Measurements from ENCODE around the gene LDB2.

LDB2 gene

GRCh38 chr4:16914208-16914607 lies 15.8 kb upstream of the LDB2 start:
- no peak overlapping the region for H3K27ac ChIP-seq (ENCODE audit: insufficient read depth, low read depth, low read length, poor library complexity, severe bottlenecking)
- no peaks in the 10 kb centered on the region for H3K27me3 ChIP-seq (ENCODE audit: control insufficient read depth, insufficient read depth, low read length, poor library complexity, severe bottlenecking)
- 62 to 89% methylated on average over 1 of the region's 1 CpG for WGBS, 2 experiments
- no peak overlapping the region for H3K4me3 ChIP-seq (ENCODE audit: insufficient read depth, low read depth, low read length)
- H3K4me1 ChIP-seq (ENCODE audit: control insufficient read depth, insufficient read depth, low read length), result no peaks in the 10 kb centered on the region
- H3K9me3 ChIP-seq (ENCODE audit: control insufficient read depth, low read length), result no peaks in the 10 kb centered on the region
- no peaks in the 10 kb centered on the region for H3K36me3 ChIP-seq (ENCODE audit: control insufficient read depth, insufficient read depth, low read length)

- WGBS, 2 experiments, result 91 to 97% methylated on average over 5 of the region's 5 CpGs
- no peaks in the 10 kb centered on the region for H3K4me1 ChIP-seq (ENCODE audit: control insufficient read depth, insufficient read depth, low read length)
- no peak overlapping the region for H3K4me3 ChIP-seq (ENCODE audit: insufficient read depth, low read depth, low read length)
- H3K9me3 ChIP-seq (ENCODE audit: control insufficient read depth, low read length), result no peaks in the 10 kb centered on the region
- no peaks in the 10 kb centered on the region for H3K36me3 ChIP-seq (ENCODE audit: control insufficient read depth, insufficient read depth, low read length)
- H3K27ac ChIP-seq (ENCODE audit: insufficient read depth, low read depth, low read length, poor library complexity, severe bottlenecking), result no peak overlapping the region
- no peaks in the 10 kb centered on the region for H3K27me3 ChIP-seq (ENCODE audit: control insufficient read depth, insufficient read depth, low read length, poor library complexity, severe bottlenecking)
Measured at GRCh38 chr4:16912896-16913295, 14.5 kb upstream of the LDB2 start.

DNA sequence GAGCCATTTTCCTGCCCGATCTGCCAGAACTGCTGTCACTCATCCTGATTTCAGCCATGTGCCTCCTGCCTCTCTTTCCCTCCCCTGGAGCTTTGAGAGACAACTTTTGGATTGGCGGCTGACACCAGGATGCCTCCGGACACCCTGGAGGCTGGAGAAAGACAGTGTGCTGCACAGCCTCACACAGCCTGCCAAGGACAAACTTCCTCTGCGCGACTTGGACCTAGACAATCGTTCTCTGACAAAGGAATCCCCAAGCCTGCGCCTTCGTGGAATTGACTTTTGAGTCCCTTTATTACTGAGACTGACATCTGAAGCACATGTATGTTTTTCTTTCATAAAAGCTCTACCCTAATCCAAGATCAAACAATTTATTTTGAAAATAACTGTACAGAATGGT lies 10.8 kb upstream of the LDB2 start:
- Histone ChIP-seq H3K36me3 (ENCODE audit: control insufficient read depth, insufficient read depth, low read length) (no peaks in the 10 kb centered on the region), H3K4me3 (ENCODE audit: insufficient read depth, low read depth, low read length) (no peak overlapping the region), H3K9me3 (ENCODE audit: control insufficient read depth, low read length) (no peaks in the 10 kb centered on the region), H3K27me3 (ENCODE audit: control insufficient read depth, insufficient read depth, low read length, poor library complexity, severe bottlenecking) (no peaks in the 10 kb centered on the region), H3K27ac (ENCODE audit: insufficient read depth, low read depth, low read length, poor library complexity, severe bottlenecking) (no peak overlapping the region), H3K4me1 (ENCODE audit: control insufficient read depth, insufficient read depth, low read length) (no peaks in the 10 kb centered on the region)
- 42 to 44% methylated on average over 8 of the region's 8 CpGs for WGBS, 2 experiments

DNA sequence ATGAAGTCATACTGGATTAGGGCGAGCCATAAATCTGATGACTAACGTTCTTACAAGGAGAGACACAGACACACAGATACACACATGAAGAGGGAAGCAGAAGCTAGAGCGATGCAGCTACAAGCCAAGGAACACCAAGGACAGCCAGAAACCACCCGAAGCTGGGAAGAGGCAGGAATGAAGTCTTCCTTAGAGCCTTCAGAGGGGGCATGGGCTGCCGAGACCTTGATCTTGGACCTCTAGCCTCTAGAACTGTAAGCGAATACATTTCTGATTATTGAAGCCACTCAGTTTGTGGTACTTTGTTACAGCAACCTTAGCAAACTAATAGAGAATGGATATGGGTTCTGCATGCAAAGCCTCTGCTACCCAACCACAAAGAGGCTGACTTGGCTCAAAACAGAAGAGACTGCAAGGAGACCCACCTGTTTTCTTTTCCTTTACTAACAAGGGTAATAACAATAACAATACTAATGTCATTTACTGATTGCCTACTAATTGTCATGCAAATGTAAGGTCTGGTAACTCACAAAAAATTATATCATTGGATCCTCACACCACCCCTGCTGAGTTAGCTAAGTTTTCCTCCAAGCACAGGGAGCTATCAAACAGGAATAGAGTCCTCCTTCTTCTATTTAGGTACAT lies 10.1 kb upstream of the LDB2 start:
- no peaks in the 10 kb centered on the region for H3K36me3 ChIP-seq (ENCODE audit: control insufficient read depth, insufficient read depth, low read length)
- no peaks in the 10 kb centered on the region for H3K4me1 ChIP-seq (ENCODE audit: control insufficient read depth, insufficient read depth, low read length)
- H3K27me3 ChIP-seq (ENCODE audit: control insufficient read depth, insufficient read depth, low read length, poor library complexity, severe bottlenecking), result no peaks in the 10 kb centered on the region
- H3K9me3 ChIP-seq (ENCODE audit: control insufficient read depth, low read length), result no peaks in the 10 kb centered on the region
- WGBS, 2 experiments, result 69 to 74% methylated on average over 6 of the region's 6 CpGs
- H3K4me3 ChIP-seq (ENCODE audit: insufficient read depth, low read depth, low read length), result no peak overlapping the region
- H3K27ac ChIP-seq (ENCODE audit: insufficient read depth, low read depth, low read length, poor library complexity, severe bottlenecking), result no peak overlapping the region

DNA sequence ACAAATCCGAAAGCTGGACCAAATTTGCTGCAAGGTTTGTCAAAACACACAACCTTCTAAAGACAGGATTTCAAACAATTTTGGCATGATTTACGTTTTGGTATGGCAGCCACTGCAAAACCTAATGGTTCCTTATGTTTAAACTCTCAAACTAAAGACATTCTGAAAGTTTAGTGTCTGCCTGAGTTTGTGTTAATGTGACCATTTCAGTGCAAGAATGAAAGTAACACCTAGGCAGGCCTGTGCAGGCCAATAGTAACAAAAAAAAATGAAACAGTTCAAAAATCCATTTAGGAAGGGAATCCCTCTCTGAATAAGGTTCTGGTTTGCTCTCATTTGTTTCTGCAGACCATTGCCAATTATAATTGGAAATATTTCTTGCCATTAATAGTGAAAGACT lies 1.9 kb upstream of the LDB2 start:
- WGBS, 2 experiments, result 20 to 29% methylated on average over 2 of the region's 2 CpGs
- Histone ChIP-seq H3K27me3 (ENCODE audit: control insufficient read depth, insufficient read depth, low read length, poor library complexity, severe bottlenecking) (no peaks in the 10 kb centered on the region), H3K4me1 (ENCODE audit: control insufficient read depth, insufficient read depth, low read length) (peaks cover 27% of the 10 kb centered on the region), H3K36me3 (ENCODE audit: control insufficient read depth, insufficient read depth, low read length) (no peaks in the 10 kb centered on the region), H3K4me3 (ENCODE audit: insufficient read depth, low read depth, low read length) (no peak overlapping the region), H3K27ac (ENCODE audit: insufficient read depth, low read depth, low read length, poor library complexity, severe bottlenecking) (no peak overlapping the region), H3K9me3 (ENCODE audit: control insufficient read depth, low read length) (no peaks in the 10 kb centered on the region)

DNA sequence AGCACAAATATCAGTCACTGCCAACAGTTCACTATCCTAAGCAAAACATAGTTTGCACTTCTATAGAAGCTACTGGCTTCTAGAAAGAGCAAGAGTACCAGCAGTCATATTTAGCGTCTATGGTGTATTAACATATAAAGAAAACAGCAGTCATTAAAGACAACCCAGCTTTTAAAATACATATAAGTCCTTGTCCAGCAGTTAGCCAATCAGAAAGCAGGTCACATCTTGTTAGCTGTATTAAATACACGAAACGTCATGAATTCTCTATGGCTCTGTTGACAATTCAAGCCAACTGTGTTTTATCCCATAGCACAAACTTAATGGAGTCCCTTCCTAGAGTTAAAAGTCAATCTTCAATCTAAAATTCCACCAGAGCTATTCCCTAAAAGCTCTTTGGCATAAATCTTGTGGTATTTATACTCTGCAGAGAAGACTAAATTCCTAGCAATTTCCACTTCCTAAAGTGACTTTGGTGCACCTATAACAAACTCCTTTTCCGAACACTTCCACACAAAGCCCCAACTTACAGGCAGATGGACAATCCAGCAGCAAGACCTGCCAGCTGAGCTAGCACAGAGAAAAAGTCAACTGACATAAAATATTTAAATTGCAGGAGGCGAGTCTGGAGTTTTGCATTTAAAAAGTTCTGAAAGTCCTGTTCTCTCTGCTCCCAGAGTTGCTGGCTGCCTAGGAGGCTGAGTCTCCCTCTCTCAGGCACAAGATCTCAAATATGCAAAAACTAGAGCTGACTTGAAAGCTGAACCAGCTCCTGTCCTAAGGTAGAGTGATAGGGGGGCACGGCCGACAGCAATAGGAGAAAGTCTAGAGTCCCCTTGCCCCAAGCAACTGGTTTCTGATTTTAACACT lies 1.3 kb downstream of the LDB2 start:
- no peak overlapping the region for H3K27ac ChIP-seq (ENCODE audit: insufficient read depth, low read depth, low read length, poor library complexity, severe bottlenecking)
- H3K4me3 ChIP-seq (ENCODE audit: insufficient read depth, low read depth, low read length), result peak overlapping the region; percentile 67
- peaks cover 47% of the 10 kb centered on the region for H3K4me1 ChIP-seq (ENCODE audit: control insufficient read depth, insufficient read depth, low read length)
- no peaks in the 10 kb centered on the region for H3K36me3 ChIP-seq (ENCODE audit: control insufficient read depth, insufficient read depth, low read length)
- H3K27me3 ChIP-seq (ENCODE audit: control insufficient read depth, insufficient read depth, low read length, poor library complexity, severe bottlenecking), result no peaks in the 10 kb centered on the region
- 3% methylated on average over 6 to 7 of the region's 7 CpGs for WGBS, 2 experiments
- H3K9me3 ChIP-seq (ENCODE audit: control insufficient read depth, low read length), result no peaks in the 10 kb centered on the region

DNA sequence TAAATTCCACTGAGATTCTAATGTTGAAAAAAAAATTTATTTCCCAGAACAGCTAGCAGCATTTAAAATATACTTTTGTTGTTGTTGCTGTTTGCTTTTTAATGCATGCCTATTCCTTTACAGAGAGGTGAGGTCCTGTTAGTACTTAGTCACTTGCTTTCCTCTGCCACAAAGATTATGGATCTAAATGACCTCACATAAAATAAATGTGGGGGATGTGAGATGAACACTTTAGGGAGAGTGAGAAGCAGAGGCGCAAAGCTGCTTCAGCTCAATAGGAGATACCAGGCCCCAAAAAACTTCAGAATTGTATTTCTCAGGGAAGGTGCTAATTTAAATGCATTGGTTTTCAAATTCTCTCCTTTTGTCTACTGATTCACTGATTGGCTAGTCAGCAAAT lies 4.0 kb downstream of the LDB2 start:
- Histone ChIP-seq H3K36me3 (ENCODE audit: control insufficient read depth, insufficient read depth, low read length) (no peaks in the 10 kb centered on the region), H3K4me3 (ENCODE audit: insufficient read depth, low read depth, low read length) (no peak overlapping the region), H3K9me3 (ENCODE audit: control insufficient read depth, low read length) (no peaks in the 10 kb centered on the region), H3K27ac (ENCODE audit: insufficient read depth, low read depth, low read length, poor library complexity, severe bottlenecking) (no peak overlapping the region), H3K4me1 (ENCODE audit: control insufficient read depth, insufficient read depth, low read length) (peaks cover 35% of the 10 kb centered on the region), H3K27me3 (ENCODE audit: control insufficient read depth, insufficient read depth, low read length, poor library complexity, severe bottlenecking) (no peaks in the 10 kb centered on the region)
- WGBS, 2 experiments, result 64 to 91% methylated on average over 1 of the region's 1 CpG

DNA sequence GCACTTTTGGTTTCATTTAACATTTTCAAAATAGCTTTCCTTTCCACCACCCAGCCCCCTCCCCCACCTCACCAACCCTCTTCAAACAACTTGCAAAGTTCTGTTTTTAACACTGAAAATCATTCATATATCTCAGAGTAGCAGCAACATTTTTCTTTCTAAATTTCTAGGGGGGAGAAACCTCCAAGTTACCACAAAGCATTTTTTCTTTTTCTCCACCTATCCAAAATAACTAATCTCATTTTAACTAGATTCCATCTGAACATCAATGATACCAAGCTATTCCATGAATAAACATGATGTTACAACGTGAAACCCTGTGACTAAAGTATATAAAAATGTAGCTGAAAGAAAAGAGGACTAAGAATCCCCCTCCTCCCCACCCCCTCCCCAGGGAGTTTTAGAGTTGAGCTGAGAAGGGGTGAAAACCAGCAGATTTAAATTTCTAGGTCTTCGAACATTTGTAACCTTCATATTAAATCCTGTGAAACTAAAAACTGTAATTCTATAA lies 5.2 kb downstream of the LDB2 start:
- Histone ChIP-seq H3K27ac (ENCODE audit: insufficient read depth, low read depth, low read length, poor library complexity, severe bottlenecking) (peak overlapping the region; percentile 26), H3K4me3 (ENCODE audit: insufficient read depth, low read depth, low read length) (peak overlapping the region; percentile 16), H3K4me1 (ENCODE audit: control insufficient read depth, insufficient read depth, low read length) (peaks cover 32% of the 10 kb centered on the region), H3K9me3 (ENCODE audit: control insufficient read depth, low read length) (no peaks in the 10 kb centered on the region), H3K27me3 (ENCODE audit: control insufficient read depth, insufficient read depth, low read length, poor library complexity, severe bottlenecking) (no peaks in the 10 kb centered on the region), H3K36me3 (ENCODE audit: control insufficient read depth, insufficient read depth, low read length) (no peaks in the 10 kb centered on the region)
- WGBS, 2 experiments, result 40% methylated on average over 1 of the region's 2 CpGs; no CpG with 5 or more reads in 1 of the 2 experiments

- H3K4me3 ChIP-seq (ENCODE audit: insufficient read depth, low read depth, low read length), result no peak overlapping the region
- H3K27ac ChIP-seq (ENCODE audit: insufficient read depth, low read depth, low read length, poor library complexity, severe bottlenecking), result no peak overlapping the region
Measured at GRCh38 chr4:16890651-16891050, 7.8 kb downstream of the LDB2 start.

DNA sequence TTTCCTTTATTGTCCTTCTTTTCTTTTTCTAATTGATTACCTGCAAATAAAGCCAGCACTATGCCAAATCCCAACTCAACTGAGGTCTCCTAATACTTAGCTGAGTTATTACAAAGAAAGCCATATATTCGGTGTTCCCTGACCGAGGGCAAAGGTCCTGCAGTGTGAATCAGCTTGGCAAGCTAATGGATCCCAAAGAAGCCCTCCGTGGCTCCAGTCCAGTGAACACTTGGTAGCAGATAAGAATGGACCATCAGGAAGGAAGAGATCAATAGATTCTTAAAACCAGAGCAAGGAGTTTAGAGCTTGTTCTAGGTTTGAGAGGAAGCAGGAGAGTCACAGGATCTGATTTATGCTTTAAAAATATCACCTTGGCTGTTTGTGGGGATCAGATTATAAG lies 8.5 kb downstream of the LDB2 start:
- WGBS, 2 experiments, result 94 to 97% methylated on average over 3 of the region's 3 CpGs
- Histone ChIP-seq H3K27ac (ENCODE audit: insufficient read depth, low read depth, low read length, poor library complexity, severe bottlenecking) (no peak overlapping the region), H3K9me3 (ENCODE audit: control insufficient read depth, low read length) (no peaks in the 10 kb centered on the region), H3K4me1 (ENCODE audit: control insufficient read depth, insufficient read depth, low read length) (peaks cover 20% of the 10 kb centered on the region), H3K4me3 (ENCODE audit: insufficient read depth, low read depth, low read length) (no peak overlapping the region), H3K27me3 (ENCODE audit: control insufficient read depth, insufficient read depth, low read length, poor library complexity, severe bottlenecking) (no peaks in the 10 kb centered on the region), H3K36me3 (ENCODE audit: control insufficient read depth, insufficient read depth, low read length) (no peaks in the 10 kb centered on the region)

More at GRCh38 chr4:16890651-16891050, 7.8 kb downstream of the LDB2 start:
- no peaks in the 10 kb centered on the region for H3K27me3 ChIP-seq (ENCODE audit: control insufficient read depth, insufficient read depth, low read length, poor library complexity, severe bottlenecking)
- no peaks in the 10 kb centered on the region for H3K36me3 ChIP-seq (ENCODE audit: control insufficient read depth, insufficient read depth, low read length)
- WGBS, 2 experiments, result 94 to 97% methylated on average over 2 of the region's 2 CpGs
- peaks cover 20% of the 10 kb centered on the region for H3K4me1 ChIP-seq (ENCODE audit: control insufficient read depth, insufficient read depth, low read length)
- no peaks in the 10 kb centered on the region for H3K9me3 ChIP-seq (ENCODE audit: control insufficient read depth, low read length)
